Large intestine (tissue), 3 donors: ENCODE measurements around the gene CT47C1. TPM values are rescaled to one million over a fixed set of nuclear protein-coding genes. Genes with fewer than 3 reads are reported as not detected.

Source experiments
- DNase-seq, 2 donors: peaks; one replicate each; pipeline versions ENCODE4 v3.0.0 to v3.0.0-alpha.2; 2013
- H3K27ac ChIP-seq: one replicate; pipeline ENCODE4 v1.5.1; 2013; ENCODE audit warnings: low read length
- H3K27me3 ChIP-seq: 2 replicates; pipeline ENCODE4 v1.6.1; 2013; ENCODE audit warnings: low read length; ENCODE audit not compliant: control insufficient read depth, insufficient read depth
- H3K36me3 ChIP-seq: 2 replicates; pipeline ENCODE4 v1.6.1; 2013; ENCODE audit warnings: low read length; ENCODE audit not compliant: control insufficient read depth, insufficient read depth
- H3K4me1 ChIP-seq: one replicate; pipeline ENCODE4 v1.6.1; 2013; ENCODE audit warnings: low read length; ENCODE audit not compliant: control insufficient read depth, insufficient read depth
- H3K4me3 ChIP-seq: one replicate; pipeline ENCODE4 v1.5.1; 2013; ENCODE audit warnings: low read length
- H3K9me3 ChIP-seq: one replicate; pipeline ENCODE4 v1.6.1; 2013; ENCODE audit warnings: mild to moderate bottlenecking, low read depth, low read length, moderate library complexity; ENCODE audit not compliant: control insufficient read depth
- WGBS: methylation state at CpG from one replicate; pipeline ENCODE4 v1.1.5; 2013; ENCODE audit warnings: low lambda C conversion rate; ENCODE audit not compliant: insufficient coverage; 5-methylcytosine and 5-hydroxymethylcytosine counted together
- polyA plus RNA-seq: library from polyadenylated mRNA; unstranded; fragments of 120-200 nt; gene quantifications from one replicate; pipeline ENCODE4 v1.2.1, GENCODE V29; 2013

Gene CT47C1
- polyA plus RNA-seq, 1 donor, result not detected

DNA sequence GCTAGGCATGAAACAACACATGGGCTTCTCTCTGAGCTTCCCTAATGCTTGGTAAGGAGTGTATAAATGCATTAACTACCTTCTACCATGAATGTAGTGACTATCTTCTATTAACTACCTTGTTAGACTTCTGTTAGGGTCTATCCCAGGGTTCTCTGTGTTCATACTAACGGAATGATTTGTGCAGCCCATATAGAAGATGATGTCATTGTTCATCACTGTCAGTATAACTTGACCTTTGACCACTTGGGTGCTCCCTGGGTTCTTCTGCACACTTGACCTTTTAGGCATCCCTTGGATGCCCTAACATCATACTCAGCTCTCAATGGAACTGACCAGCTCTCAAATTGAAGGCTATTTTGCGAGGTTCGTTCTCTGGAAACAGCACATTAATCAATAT lies 30.8 kb upstream of the CT47C1 start:
- H3K27ac ChIP-seq, result no peak overlapping the region
- WGBS, result no CpG with 5 or more reads among the region's 3 CpGs

DNA sequence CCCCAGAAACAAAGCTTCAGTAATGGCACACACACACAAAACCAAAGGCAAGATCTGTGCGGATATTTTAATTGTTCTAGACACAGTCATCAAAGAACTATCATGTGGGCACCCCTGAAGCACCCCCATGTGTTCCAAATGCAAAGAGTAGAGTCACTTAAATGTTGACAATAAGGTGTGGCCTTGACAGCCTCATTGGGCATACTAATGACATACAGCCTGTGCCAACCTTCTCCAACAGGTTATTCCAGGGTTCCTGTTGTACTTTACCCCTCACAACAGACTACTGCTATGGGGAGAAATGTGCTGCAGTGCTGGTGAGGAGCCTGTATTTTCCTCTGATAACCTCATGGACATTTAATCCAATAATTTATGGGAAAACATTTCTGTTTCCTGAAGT lies 29.8 kb upstream of the CT47C1 start:
- no peak overlapping the region for H3K27ac ChIP-seq
- no peaks in the 10 kb centered on the region for H3K27me3 ChIP-seq
- WGBS, result no CpG with 5 or more reads among the region's 1 CpG
- DNase-seq, result no peak
- H3K36me3 ChIP-seq, result no peaks in the 10 kb centered on the region
- no peaks in the 10 kb centered on the region for H3K4me1 ChIP-seq
- H3K9me3 ChIP-seq, result no peaks in the 10 kb centered on the region
- no peak overlapping the region for H3K4me3 ChIP-seq

More for the DNA sequence above, 30.8 kb upstream of the CT47C1 start:
- no peaks in the 10 kb centered on the region for H3K27me3 ChIP-seq
- H3K9me3 ChIP-seq, result no peaks in the 10 kb centered on the region
- no peak for DNase-seq
- H3K36me3 ChIP-seq, result no peaks in the 10 kb centered on the region
- H3K4me1 ChIP-seq, result no peaks in the 10 kb centered on the region
- H3K4me3 ChIP-seq, result no peak overlapping the region

DNA sequence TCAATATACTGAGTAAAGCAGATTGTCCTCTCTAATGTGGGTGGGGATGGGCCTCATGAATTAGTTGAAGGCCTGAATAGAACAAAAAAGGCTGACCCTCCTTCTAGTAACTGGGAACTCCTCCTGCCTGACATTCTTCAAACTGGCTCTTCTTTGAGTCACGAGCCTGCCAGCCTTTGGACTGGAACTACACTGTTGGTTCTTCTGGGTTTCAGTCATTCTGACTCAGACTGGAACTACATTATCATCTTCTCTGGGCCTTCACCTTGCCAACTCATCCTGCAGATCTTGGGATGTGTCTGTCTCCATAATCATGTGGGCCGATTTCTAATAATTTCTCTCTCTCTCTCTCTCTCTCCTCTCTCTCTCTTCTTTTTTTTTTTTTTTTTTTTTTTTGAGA lies 26.9 kb upstream of the CT47C1 start:
- DNase-seq, result no peak
- H3K27ac ChIP-seq, result no peak overlapping the region
- H3K9me3 ChIP-seq, result no peaks in the 10 kb centered on the region
- no peaks in the 10 kb centered on the region for H3K36me3 ChIP-seq
- no peak overlapping the region for H3K4me3 ChIP-seq
- no peaks in the 10 kb centered on the region for H3K4me1 ChIP-seq
- H3K27me3 ChIP-seq, result no peaks in the 10 kb centered on the region
- WGBS, result no CpG with 5 or more reads among the region's 2 CpGs

DNA sequence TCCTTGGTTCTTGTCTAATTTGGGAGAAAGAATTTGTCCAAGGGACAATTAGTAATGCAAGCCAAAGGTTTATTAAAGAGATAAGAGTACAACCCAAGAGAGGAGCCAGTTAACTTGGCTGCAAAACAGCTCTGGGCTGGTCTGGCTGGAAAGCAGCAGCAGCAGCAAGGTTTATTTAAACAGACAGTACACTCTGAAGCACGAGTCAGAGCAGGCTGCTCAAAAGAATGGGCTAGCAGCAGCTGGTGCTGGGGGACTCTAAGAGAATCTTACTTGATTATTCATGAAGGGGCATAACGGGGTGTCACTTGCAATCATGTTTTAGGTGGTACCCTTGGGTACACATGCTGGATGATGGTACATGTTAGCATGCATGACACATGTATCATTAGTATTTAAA lies 17.1 kb upstream of the CT47C1 start:
- WGBS, result no CpG with 5 or more reads among the region's 2 CpGs

DNA sequence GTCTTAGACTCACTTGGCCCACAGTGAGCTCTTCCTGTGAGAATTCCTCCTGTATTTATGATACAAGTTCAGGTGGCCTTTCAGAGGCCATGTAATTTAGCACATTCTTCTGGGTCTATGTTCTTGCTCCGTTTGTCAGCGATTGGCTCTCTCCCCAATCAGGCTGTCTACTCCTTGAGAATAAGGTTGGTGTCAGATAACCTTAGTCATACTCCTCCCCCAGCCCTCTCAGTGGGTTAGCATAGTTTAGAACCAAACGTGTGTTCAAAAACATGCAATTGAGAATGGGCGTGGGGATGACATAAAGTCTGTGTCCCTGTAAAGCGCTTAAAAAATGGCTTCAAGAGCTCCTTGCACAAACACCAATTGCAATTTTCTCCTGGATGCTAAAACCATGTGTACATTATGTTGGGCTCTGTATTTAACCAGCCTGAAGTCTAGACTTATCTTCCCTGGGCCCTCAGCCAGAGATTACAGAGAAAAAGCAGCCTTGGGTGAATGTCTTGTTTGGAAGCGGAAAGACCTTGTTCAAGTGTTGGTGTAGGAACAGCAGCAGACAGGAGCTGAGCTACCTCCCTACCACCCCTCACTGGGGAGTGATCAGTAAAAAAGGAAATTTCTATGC lies 9.9 kb upstream of the CT47C1 start:
- no peaks in the 10 kb centered on the region for H3K9me3 ChIP-seq
- H3K36me3 ChIP-seq, result no peaks in the 10 kb centered on the region
- H3K4me1 ChIP-seq, result no peaks in the 10 kb centered on the region
- H3K27ac ChIP-seq, result no peak overlapping the region
- H3K27me3 ChIP-seq, result no peaks in the 10 kb centered on the region
- no peak for DNase-seq
- no CpG with 5 or more reads among the region's 6 CpGs for WGBS
- H3K4me3 ChIP-seq, result no peak overlapping the region

More for the DNA sequence above, 17.1 kb upstream of the CT47C1 start:
- Histone ChIP-seq H3K4me1 (no peaks in the 10 kb centered on the region), H3K4me3 (no peak overlapping the region), H3K27me3 (no peaks in the 10 kb centered on the region), H3K9me3 (no peaks in the 10 kb centered on the region), H3K36me3 (no peaks in the 10 kb centered on the region), H3K27ac (no peak overlapping the region)
- DNase-seq, result no peak

DNA sequence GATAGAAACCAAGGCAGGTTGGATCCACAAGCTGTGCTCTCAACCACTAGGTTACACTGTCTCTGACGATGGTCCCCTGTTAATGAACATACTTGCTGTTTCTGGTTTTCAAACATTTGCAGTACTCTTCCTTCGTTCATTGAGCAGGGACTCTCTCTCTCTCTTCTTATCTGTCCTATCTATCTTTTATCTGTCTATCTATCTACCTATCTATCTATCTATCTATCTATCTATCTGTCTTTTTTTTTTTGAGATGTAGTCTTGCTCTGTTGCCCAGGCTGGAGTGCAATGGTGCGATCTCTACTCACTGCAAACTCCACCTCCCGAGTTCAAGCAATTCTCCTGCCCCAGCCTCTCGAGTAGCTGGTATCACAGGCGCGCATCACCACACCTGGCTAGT lies 9.4 kb upstream of the CT47C1 start:
- H3K9me3 ChIP-seq, result no peaks in the 10 kb centered on the region
- 100% methylated on average over 1 of the region's 7 CpGs for WGBS
- no peak overlapping the region for H3K27ac ChIP-seq
- H3K27me3 ChIP-seq, result no peaks in the 10 kb centered on the region
- no peak overlapping the region for H3K4me3 ChIP-seq
- no peaks in the 10 kb centered on the region for H3K36me3 ChIP-seq
- no peak for DNase-seq
- H3K4me1 ChIP-seq, result no peaks in the 10 kb centered on the region

DNA sequence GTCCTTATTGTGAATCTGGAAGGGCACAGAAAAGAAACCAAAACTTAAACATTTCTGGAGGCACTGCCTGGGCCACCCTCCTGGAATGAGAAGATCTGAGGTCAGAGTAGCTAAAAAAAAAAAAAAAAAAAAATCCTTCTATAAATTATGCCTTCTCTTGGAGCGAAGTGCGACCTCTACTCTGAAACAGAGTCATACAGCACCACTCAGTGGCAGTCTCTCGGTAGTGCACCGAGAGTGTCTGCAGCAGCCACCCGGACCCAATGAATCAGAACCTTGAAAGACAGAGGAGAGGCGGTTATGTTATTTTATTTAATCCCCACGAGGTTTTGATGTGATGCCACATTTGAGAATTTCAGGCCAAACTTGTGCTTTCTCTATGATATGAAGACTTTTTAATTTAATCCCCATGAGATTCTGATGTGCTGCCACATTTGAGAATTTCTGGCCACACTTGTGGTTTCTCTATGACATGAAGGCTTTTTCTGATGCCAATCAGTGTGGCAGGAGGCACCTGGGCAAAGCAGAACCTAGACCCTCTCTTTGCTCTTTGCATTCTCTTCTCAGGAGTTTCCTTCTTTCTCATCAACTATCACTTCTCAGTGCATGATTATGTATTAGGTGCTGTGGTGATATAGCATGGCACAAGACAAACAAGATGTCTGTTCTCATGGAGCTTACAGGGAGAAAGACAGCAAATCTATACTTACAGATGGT lies 5.6 kb upstream of the CT47C1 start:
- H3K4me1 ChIP-seq, result no peaks in the 10 kb centered on the region
- no peak overlapping the region for H3K27ac ChIP-seq
- no peaks in the 10 kb centered on the region for H3K27me3 ChIP-seq
- no peaks in the 10 kb centered on the region for H3K36me3 ChIP-seq
- DNase-seq, result peak; percentile 22 to 31
- H3K9me3 ChIP-seq, result no peaks in the 10 kb centered on the region
- no CpG with 5 or more reads among the region's 7 CpGs for WGBS
- no peak overlapping the region for H3K4me3 ChIP-seq

DNA sequence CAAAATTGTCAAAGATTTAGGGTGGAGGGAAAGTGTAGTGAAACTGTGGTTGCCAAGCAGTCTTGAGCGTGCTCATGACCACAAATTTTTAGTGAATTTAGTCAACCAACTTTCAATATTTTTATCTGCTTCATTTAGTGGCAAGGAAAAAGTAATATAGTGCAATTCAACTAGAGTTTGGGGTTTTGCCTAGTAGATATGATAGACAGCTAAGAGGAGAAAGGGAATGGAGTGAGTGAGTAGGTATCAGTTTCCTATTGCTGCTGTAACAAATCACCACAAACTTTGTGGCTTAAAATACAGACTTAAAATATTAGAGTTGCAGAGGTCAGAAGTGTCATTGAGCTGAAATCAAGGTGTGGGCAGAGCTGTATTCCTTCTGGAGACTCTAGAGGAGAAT lies 3.7 kb upstream of the CT47C1 start:
- H3K27ac ChIP-seq, result no peak overlapping the region
- no peaks in the 10 kb centered on the region for H3K36me3 ChIP-seq
- no peaks in the 10 kb centered on the region for H3K4me1 ChIP-seq
- no peaks in the 10 kb centered on the region for H3K27me3 ChIP-seq
- no peak overlapping the region for H3K4me3 ChIP-seq
- no peaks in the 10 kb centered on the region for H3K9me3 ChIP-seq
- no CpG with 5 or more reads among the region's 1 CpG for WGBS
- no peak for DNase-seq

DNA sequence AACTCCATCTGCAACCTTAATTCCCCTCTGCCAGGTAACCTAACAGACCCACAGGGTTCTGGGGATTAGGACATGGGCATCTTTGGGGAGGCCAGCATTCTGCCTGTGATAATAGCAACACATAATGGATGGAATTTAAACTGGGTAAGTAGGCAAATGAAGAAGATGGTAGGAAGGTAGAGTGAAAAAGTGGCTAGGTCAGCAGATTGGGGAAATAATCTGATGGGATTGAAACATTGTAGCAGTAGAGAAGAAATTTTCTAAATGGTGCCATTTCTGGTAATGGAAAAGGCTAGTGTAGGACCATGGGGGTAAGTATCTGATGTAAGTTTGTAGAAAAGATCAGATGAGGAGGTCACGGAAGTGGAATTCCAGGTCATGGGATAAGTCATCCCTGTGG lies 3.0 kb upstream of the CT47C1 start:
- Histone ChIP-seq H3K27ac (no peak overlapping the region), H3K4me1 (no peaks in the 10 kb centered on the region), H3K27me3 (no peaks in the 10 kb centered on the region), H3K4me3 (no peak overlapping the region), H3K9me3 (no peaks in the 10 kb centered on the region), H3K36me3 (no peaks in the 10 kb centered on the region)
- WGBS, result 83% methylated on average over 1 of the region's 1 CpG
- no peak for DNase-seq

DNA sequence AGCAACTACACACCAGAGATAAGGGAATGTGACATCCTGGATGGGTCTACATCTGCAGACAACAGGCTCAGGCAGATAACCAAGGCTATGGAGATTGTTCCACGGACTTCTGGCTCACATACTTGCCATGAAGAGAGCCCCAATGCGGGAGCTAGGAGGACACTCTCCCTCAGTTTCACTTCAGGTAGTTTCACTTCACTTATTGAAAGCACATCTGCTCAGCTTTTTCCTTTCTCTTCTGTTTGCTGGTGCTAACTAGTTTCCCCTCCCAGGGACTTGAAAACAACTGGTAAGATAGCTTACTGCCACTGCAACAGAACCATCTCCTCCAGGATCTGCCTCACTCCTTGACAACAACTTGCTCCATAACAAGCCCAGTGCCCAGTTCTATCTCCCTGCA lies 1.4 kb upstream of the CT47C1 start:
- H3K4me3 ChIP-seq, result no peak overlapping the region
- no peaks in the 10 kb centered on the region for H3K9me3 ChIP-seq
- DNase-seq, result no peak
- H3K27me3 ChIP-seq, result no peaks in the 10 kb centered on the region
- WGBS, result no CpG with 5 or more reads among the region's 2 CpGs
- no peaks in the 10 kb centered on the region for H3K36me3 ChIP-seq
- H3K4me1 ChIP-seq, result no peaks in the 10 kb centered on the region
- H3K27ac ChIP-seq, result no peak overlapping the region
